ENCODE data around the gene RPS4Y1. TPM values are rescaled to one million over a fixed set of nuclear protein-coding genes. Genes with fewer than 3 reads are reported as not detected.

The RPS4Y1 gene
- total and polyA plus RNA-seq, 4 donors, result 153 to 159 TPM; not detected in 2

- H3K4me1 ChIP-seq (ENCODE audit: control insufficient read depth in 4 of 4, insufficient read depth in 4 of 4, low read length in 3 of 4), result no peaks in the 10 kb centered on the region
- WGBS, result 84% methylated on average over 7 of the region's 7 CpGs
- TF ChIP-seq HNF4A (conservative IDR thresholded peaks at IDR 0.05) (no peak), RXRA (IDR thresholded peaks at IDR 0.05) (no peak), ATF3 (IDR thresholded peaks at IDR 0.05) (no peak), YY1 (IDR thresholded peaks at IDR 0.05) (no peak), HNF4G (IDR thresholded peaks at IDR 0.05) (no peak), FOXA2 (IDR thresholded peaks at IDR 0.05) (no peak), FOXA1 (IDR thresholded peaks at IDR 0.05) (no peak), REST (IDR thresholded peaks at IDR 0.05) (no peak), ZBTB33 (IDR thresholded peaks at IDR 0.05) (no peak), JUND (IDR thresholded peaks at IDR 0.05) (no peak), GABPA (IDR thresholded peaks at IDR 0.05 in 1 of 2, conservative IDR thresholded peaks at IDR 0.05 in 1 of 2) (no peak), SP1 (IDR thresholded peaks at IDR 0.05) (no peak), EGR1 (IDR thresholded peaks at IDR 0.05; ENCODE audit: low read depth in 2 of 2) (no peak), NR2F2 (IDR thresholded peaks at IDR 0.05) (no peak), TAF1 (conservative IDR thresholded peaks at IDR 0.05) (no peak)
- TF ChIP-seq, protein P1, sequence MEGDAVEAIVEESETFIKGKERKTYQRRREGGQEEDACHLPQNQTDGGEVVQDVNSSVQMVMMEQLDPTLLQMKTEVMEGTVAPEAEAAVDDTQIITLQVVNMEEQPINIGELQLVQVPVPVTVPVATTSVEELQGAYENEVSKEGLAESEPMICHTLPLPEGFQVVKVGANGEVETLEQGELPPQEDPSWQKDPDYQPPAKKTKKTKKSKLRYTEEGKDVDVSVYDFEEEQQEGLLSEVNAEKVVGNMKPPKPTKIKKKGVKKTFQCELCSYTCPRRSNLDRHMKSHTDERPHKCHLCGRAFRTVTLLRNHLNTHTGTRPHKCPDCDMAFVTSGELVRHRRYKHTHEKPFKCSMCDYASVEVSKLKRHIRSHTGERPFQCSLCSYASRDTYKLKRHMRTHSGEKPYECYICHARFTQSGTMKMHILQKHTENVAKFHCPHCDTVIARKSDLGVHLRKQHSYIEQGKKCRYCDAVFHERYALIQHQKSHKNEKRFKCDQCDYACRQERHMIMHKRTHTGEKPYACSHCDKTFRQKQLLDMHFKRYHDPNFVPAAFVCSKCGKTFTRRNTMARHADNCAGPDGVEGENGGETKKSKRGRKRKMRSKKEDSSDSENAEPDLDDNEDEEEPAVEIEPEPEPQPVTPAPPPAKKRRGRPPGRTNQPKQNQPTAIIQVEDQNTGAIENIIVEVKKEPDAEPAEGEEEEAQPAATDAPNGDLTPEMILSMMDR (IDR thresholded peaks at IDR 0.05; ENCODE audit: low read depth, low read length, missing input control), result no peak
- TF ChIP-seq, protein P2, sequence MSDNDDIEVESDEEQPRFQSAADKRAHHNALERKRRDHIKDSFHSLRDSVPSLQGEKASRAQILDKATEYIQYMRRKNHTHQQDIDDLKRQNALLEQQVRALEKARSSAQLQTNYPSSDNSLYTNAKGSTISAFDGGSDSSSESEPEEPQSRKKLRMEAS (IDR thresholded peaks at IDR 0.05), result no peak
- no peaks in the 10 kb centered on the region for H3K9me3 ChIP-seq (ENCODE audit: control insufficient read depth in 4 of 4, low read length in 3 of 4)
- H3K27me3 ChIP-seq (ENCODE audit: control insufficient read depth in 4 of 4, insufficient read depth in 4 of 4, low read length in 3 of 4), result no peaks in the 10 kb centered on the region
- H3K27ac ChIP-seq (ENCODE audit: low read depth in 1 of 2, low read length in 2 of 2), result no peak overlapping the region
- no peak overlapping the region for H3K4me3 ChIP-seq (ENCODE audit: low read depth in 1 of 3, low read length in 3 of 3)
- H3K9ac ChIP-seq (ENCODE audit: low read depth in 1 of 2, low read length in 2 of 2), result no peak overlapping the region
- DNase-seq (ENCODE audit: low spot score), result no peak
- H3K36me3 ChIP-seq (ENCODE audit: control insufficient read depth in 4 of 4, insufficient read depth in 3 of 4, low read depth in 1 of 4, low read length in 3 of 4), result no peaks in the 10 kb centered on the region
Measured at GRCh38 chrY:2796977-2797523, 44.4 kb upstream of the RPS4Y1 start.

Measured in liver (tissue), 9 donors.